Measurements from ENCODE around the gene ZNF552.

ZNF552 gene

GRCh38 chr19:57773488-57773887, 41.2 kb downstream of the ZNF552 start:
- TF ChIP-seq, protein P1, sequence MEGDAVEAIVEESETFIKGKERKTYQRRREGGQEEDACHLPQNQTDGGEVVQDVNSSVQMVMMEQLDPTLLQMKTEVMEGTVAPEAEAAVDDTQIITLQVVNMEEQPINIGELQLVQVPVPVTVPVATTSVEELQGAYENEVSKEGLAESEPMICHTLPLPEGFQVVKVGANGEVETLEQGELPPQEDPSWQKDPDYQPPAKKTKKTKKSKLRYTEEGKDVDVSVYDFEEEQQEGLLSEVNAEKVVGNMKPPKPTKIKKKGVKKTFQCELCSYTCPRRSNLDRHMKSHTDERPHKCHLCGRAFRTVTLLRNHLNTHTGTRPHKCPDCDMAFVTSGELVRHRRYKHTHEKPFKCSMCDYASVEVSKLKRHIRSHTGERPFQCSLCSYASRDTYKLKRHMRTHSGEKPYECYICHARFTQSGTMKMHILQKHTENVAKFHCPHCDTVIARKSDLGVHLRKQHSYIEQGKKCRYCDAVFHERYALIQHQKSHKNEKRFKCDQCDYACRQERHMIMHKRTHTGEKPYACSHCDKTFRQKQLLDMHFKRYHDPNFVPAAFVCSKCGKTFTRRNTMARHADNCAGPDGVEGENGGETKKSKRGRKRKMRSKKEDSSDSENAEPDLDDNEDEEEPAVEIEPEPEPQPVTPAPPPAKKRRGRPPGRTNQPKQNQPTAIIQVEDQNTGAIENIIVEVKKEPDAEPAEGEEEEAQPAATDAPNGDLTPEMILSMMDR (IDR thresholded peaks at IDR 0.05; ENCODE audit: low read depth, low read length, missing control alignments), result no peak
- no peak overlapping the region for H3K4me3 ChIP-seq (replicated peaks; ENCODE audit: low read depth, low read length)
- no peak for DNase-seq (ENCODE audit: extremely low read depth, low read depth)

DNA sequence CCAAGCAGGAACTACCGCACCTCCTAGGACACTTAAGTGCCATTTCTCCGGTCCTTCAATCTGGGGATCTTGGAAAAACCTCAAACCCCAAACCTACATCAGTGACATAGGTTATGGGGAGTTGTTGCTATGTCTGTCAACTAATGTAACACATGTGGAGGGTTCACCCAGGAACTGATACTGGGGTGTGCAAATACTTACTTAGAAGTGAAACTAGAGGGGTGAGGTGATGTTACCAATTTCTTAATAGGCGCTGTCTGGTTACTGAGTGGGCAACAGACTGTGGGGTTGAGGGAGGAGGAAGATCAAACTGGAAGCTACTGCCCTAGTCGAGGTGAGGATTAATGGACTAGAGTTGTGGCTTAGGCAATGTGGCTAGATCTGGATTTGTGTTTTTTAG, 43.3 kb downstream of the ZNF552 start:
- H3K4me3 ChIP-seq (replicated peaks; ENCODE audit: low read depth, low read length), result no peak overlapping the region
- no peak for DNase-seq (ENCODE audit: extremely low read depth, low read depth)
- TF ChIP-seq, protein P1 (IDR thresholded peaks at IDR 0.05; ENCODE audit: low read depth, low read length, missing control alignments), result no peak

GRCh38 chr19:57769345-57770131, 45.2 kb downstream of the ZNF552 start, which contains the start of gene ZNF586:
ZNF586 (plus strand) TSS chr19:57769676; CDS start chr19:57769843, 167 bp downstream.
- TF ChIP-seq, protein P1 (IDR thresholded peaks at IDR 0.05; ENCODE audit: low read depth, low read length, missing control alignments), result no peak
- peak within 1 kb of the TSS; percentile 68 for H3K4me3 ChIP-seq (replicated peaks; ENCODE audit: low read depth, low read length)
- peak; percentile 83 for DNase-seq (ENCODE audit: extremely low read depth, low read depth)

- no peak overlapping the region for H3K4me3 ChIP-seq (replicated peaks; ENCODE audit: low read depth, low read length)
- TF ChIP-seq, protein P1 (IDR thresholded peaks at IDR 0.05; ENCODE audit: low read depth, low read length, missing control alignments), result no peak
- no peak for DNase-seq (ENCODE audit: extremely low read depth, low read depth)
Observed at GRCh38 chr19:57759096-57759495, 55.6 kb downstream of the ZNF552 start.

DNA sequence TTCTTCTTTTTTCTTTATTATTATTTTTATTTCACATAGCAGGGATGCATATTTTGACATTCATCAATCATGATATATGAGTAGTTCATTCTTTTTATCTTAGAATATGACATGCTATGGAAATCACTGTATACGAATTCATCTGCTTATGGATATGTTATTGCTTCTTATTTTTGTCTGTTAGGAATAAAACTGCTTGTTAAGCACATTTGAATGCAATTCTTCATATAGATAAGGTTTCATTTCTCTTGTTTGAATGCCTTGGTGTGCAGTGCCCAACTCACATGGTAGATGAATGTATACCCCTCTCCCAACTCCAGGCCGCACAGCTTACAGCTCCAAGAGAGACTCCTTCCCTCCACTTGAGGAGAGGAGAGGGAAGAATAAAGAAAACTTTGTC, 56.8 kb downstream of the ZNF552 start:
- TF ChIP-seq, protein P1 (IDR thresholded peaks at IDR 0.05; ENCODE audit: low read depth, low read length, missing control alignments), result no peak
- DNase-seq (ENCODE audit: extremely low read depth, low read depth), result no peak
- no peak overlapping the region for H3K4me3 ChIP-seq (replicated peaks; ENCODE audit: low read depth, low read length)

Measured in HFF-Myc (cell line).